Measurements from ENCODE around the gene CABLES1.
"Not testable (repeated sequence)": the region's sequence is repeated elsewhere in the genome, so short reads cannot be mapped to it uniquely, and the experiment has no call there.

Gene CABLES1

GRCh38 chr18:23227726-23228070 lies 92.4 kb downstream of the CABLES1 start:
- DNase-seq: peak; percentile 97

- DNase-seq: no peak
Measured at GRCh38 chr18:23228102-23229061, 93.1 kb downstream of the CABLES1 start.

GRCh38 chr18:23229472-23229871 lies 94.2 kb downstream of the CABLES1 start:
- no peak for DNase-seq

- no peak for DNase-seq
Measured at GRCh38 chr18:23230686-23231085, 95.4 kb downstream of the CABLES1 start.

- no peak for DNase-seq
Measured at GRCh38 chr18:23231340-23232021, 96.2 kb downstream of the CABLES1 start.

- no peak for DNase-seq
Measured at GRCh38 chr18:23232331-23232730, 97.0 kb downstream of the CABLES1 start.

- no peak for DNase-seq
Measured at GRCh38 chr18:23234619-23235018, 99.3 kb downstream of the CABLES1 start.

- DNase-seq: no peak
Measured at GRCh38 chr18:23235336-23235735, 100.1 kb downstream of the CABLES1 start.

GRCh38 chr18:23235860-23236259 lies 100.6 kb downstream of the CABLES1 start:
- no peak for DNase-seq

- DNase-seq: no peak
Measured at GRCh38 chr18:23236876-23237468, 101.7 kb downstream of the CABLES1 start.

- no peak for DNase-seq
Measured at GRCh38 chr18:23237524-23238151, 102.4 kb downstream of the CABLES1 start.

GRCh38 chr18:23238152-23238531 lies 102.9 kb downstream of the CABLES1 start:
- DNase-seq: no peak

- DNase-seq: no peak
Measured at GRCh38 chr18:23238651-23239349, 103.5 kb downstream of the CABLES1 start.

- DNase-seq: no peak
Measured at GRCh38 chr18:23239350-23239692, 104.0 kb downstream of the CABLES1 start.

- DNase-seq: no peak
Measured at GRCh38 chr18:23239885-23240608, 104.8 kb downstream of the CABLES1 start.

GRCh38 chr18:23240609-23240930 lies 105.3 kb downstream of the CABLES1 start:
- no peak for DNase-seq

GRCh38 chr18:23241833-23242496 lies 106.7 kb downstream of the CABLES1 start:
- not testable (repeated sequence) for DNase-seq

GRCh38 chr18:23243178-23243577 lies 107.9 kb downstream of the CABLES1 start:
- DNase-seq: peak; percentile 13

- DNase-seq: no peak
Measured at GRCh38 chr18:23243816-23244215, 108.5 kb downstream of the CABLES1 start.

GRCh38 chr18:23244401-23244800 lies 109.1 kb downstream of the CABLES1 start:
- DNase-seq: peak; percentile 96

GRCh38 chr18:23245461-23245860 lies 110.2 kb downstream of the CABLES1 start:
- no peak for DNase-seq

- no peak for DNase-seq
Measured at GRCh38 chr18:23247331-23247730, 112.0 kb downstream of the CABLES1 start.

Data from NCI-H82 (cell line).